GM23338 (cell line): Measurements from ENCODE around the gene UNC80. TPM values are rescaled to one million over a fixed set of nuclear protein-coding genes. Genes with fewer than 3 reads are reported as not detected.

ENCODE experiments used
- ATAC-seq: fragments of 200-7000 bp; cut with Tn5 transposase; 3 replicates; pipeline ENCODE4 v1.9.1; 2020
- DNase-seq: peaks from one replicate; pipeline ENCODE4 v3.0.0-alpha.2; 2015; ENCODE audit warnings: low spot score
- H2AFZ ChIP-seq: fragments of 200-600 bp; sonication (generic); 2 replicates; pipeline ENCODE4 v1.8.0; 2016; ENCODE audit warnings: antibody characterized with exemption, mild to moderate bottlenecking, moderate library complexity
- H3F3A ChIP-seq: fragments of 200-600 bp; sonication (generic); replicated peaks from 2 replicates; pipeline ENCODE4 v1.8.0; 2017; ENCODE audit warnings: antibody characterized with exemption, mixed run types, low read depth
- H3K27ac ChIP-seq: fragments of 200-600 bp; sonication (generic); 2 replicates; pipeline ENCODE4 v1.6.1; 2016; ENCODE audit warnings: low read depth
- H3K27me3 ChIP-seq: fragments of 200-600 bp; sonication (generic); 2 replicates; pipeline ENCODE4 v1.8.0; 2016; ENCODE audit warnings: mild to moderate bottlenecking, mixed run types, moderate library complexity; ENCODE audit not compliant: insufficient read depth
- H3K36me3 ChIP-seq: fragments of 200-600 bp; sonication (generic); 2 replicates; pipeline ENCODE4 v1.8.0; 2016; ENCODE audit warnings: mild to moderate bottlenecking; ENCODE audit not compliant: insufficient read depth
- H3K4me1 ChIP-seq: fragments of 200-600 bp; sonication (generic); 2 replicates; pipeline ENCODE4 v1.8.0; 2016; ENCODE audit warnings: mild to moderate bottlenecking, moderate library complexity; ENCODE audit not compliant: insufficient read depth
- H3K4me2 ChIP-seq: fragments of 200-600 bp; sonication (generic); 2 replicates; pipeline ENCODE4 v1.7.1; 2017; ENCODE audit warnings: mixed run types
- H3K4me3 ChIP-seq: fragments of 200-600 bp; sonication (generic); 2 replicates; pipeline ENCODE4 v1.6.1; 2016; ENCODE audit warnings: mixed run types
- H3K79me2 ChIP-seq: fragments of 200-600 bp; sonication (generic); replicated peaks from 2 replicates; pipeline ENCODE4 v1.8.0; 2017; ENCODE audit warnings: mild to moderate bottlenecking; ENCODE audit not compliant: insufficient read depth
- H3K9me2 ChIP-seq: fragments of 200-600 bp; sonication (generic); 2 replicates; pipeline ENCODE4 v1.8.0; 2017; ENCODE audit not compliant: insufficient read depth
- H4K20me1 ChIP-seq: fragments of 200-600 bp; sonication (generic); replicated peaks from 2 replicates; pipeline ENCODE4 v1.8.0; 2017; ENCODE audit warnings: mild to moderate bottlenecking; ENCODE audit not compliant: insufficient read depth
- H3K27ac Mint-ChIP-seq: 2 replicates; pipeline ENCODE4 v1.8.0; 2020; ENCODE audit warnings: inconsistent platforms, mild to moderate bottlenecking, moderate library complexity, mixed read lengths
- H3K27me3 Mint-ChIP-seq: 3 replicates; pipeline ENCODE4 v1.8.0; 2022; ENCODE audit warnings: low read depth, mild to moderate bottlenecking, moderate library complexity, mixed read lengths, inconsistent platforms; ENCODE audit not compliant: insufficient read depth, poor library complexity
- H3K36me3 Mint-ChIP-seq: 3 replicates; pipeline ENCODE4 v1.8.0; 2021; ENCODE audit warnings: low read depth, mild to moderate bottlenecking, inconsistent platforms, moderate library complexity, mixed read lengths
- H3K4me1 Mint-ChIP-seq: 3 replicates; pipeline ENCODE4 v1.8.0; 2020; ENCODE audit warnings: mild to moderate bottlenecking, inconsistent platforms, mixed read lengths
- H3K4me3 Mint-ChIP-seq: 3 replicates; pipeline ENCODE4 v1.8.0; 2021; ENCODE audit warnings: moderate library complexity, mild to moderate bottlenecking, inconsistent platforms, mixed read lengths
- H3K9me3 Mint-ChIP-seq: 3 replicates; pipeline ENCODE4 v1.8.0; 2020; ENCODE audit warnings: moderate library complexity, mild to moderate bottlenecking, inconsistent platforms, mixed read lengths
- CREB1 ChIP-seq: fragments of 250-450 bp; sonication (Bioruptor Pico); IDR thresholded peaks from 2 replicates; pipeline ENCODE4 v1.5.0; 2020; ENCODE audit warnings: low read depth, mild to moderate bottlenecking, moderate library complexity
- CTCF ChIP-seq, 2 experiments: fragments of 200-600 bp in 1 of 2; sonication (generic) in 1 of 2; conservative IDR thresholded peaks; 2 replicates each; pipeline versions ENCODE4 v1.5.1 to v1.6.1; 2016 to 2017; ENCODE audit warnings: antibody characterized with exemption in 2 of 2, low read depth in 2 of 2, mild to moderate bottlenecking in 2 of 2, moderate library complexity in 1 of 2
- ETS1 ChIP-seq: IDR thresholded peaks from 2 replicates; pipeline ENCODE4 v1.6.1; 2016; ENCODE audit warnings: antibody characterized with exemption
- EZH2 ChIP-seq: fragments of 200-600 bp; sonication (generic); IDR thresholded peaks from one replicate; pipeline ENCODE4 v1.8.0; 2017; ENCODE audit warnings: antibody characterized with exemption, mild to moderate bottlenecking, low read depth; ENCODE audit not compliant: unreplicated experiment
- EZH2phosphoT487 ChIP-seq: fragments of 200-600 bp; sonication (generic); IDR thresholded peaks from one replicate; pipeline ENCODE4 v1.8.1; 2018; ENCODE audit warnings: antibody characterized with exemption; ENCODE audit not compliant: unreplicated experiment
- JUNB ChIP-seq: IDR thresholded peaks from one replicate; pipeline ENCODE4 v1.6.1; 2016; ENCODE audit warnings: antibody characterized with exemption; ENCODE audit not compliant: unreplicated experiment
- NANOG ChIP-seq: IDR thresholded peaks from 2 replicates; pipeline ENCODE4 v1.6.1; 2016; ENCODE audit warnings: antibody characterized with exemption, borderline replicate concordance
- POLR2AphosphoS5 ChIP-seq: IDR thresholded peaks from 2 replicates; pipeline ENCODE4 v1.6.1; 2016; ENCODE audit warnings: antibody characterized with exemption, low read depth
- REST ChIP-seq: IDR thresholded peaks from one replicate; pipeline ENCODE4 v1.6.1; 2018; ENCODE audit warnings: antibody characterized with exemption; ENCODE audit not compliant: unreplicated experiment
- STAT1 ChIP-seq: IDR thresholded peaks from one replicate; pipeline ENCODE4 v1.6.1; 2016; ENCODE audit warnings: antibody characterized with exemption; ENCODE audit not compliant: unreplicated experiment
- ZNF114 ChIP-seq: fragments of 250-450 bp; sonication (Bioruptor Pico); IDR thresholded peaks from 2 replicates; pipeline ENCODE4 v1.5.0; 2020; ENCODE audit warnings: mild to moderate bottlenecking, moderate library complexity
- ZNF331 ChIP-seq: fragments of 250-450 bp; sonication (Bioruptor Pico); IDR thresholded peaks from 2 replicates; pipeline ENCODE4 v1.5.0; 2020; ENCODE audit warnings: low read depth, mild to moderate bottlenecking, moderate library complexity
- ZNF462 ChIP-seq: fragments of 250-450 bp; sonication (Bioruptor Pico); IDR thresholded peaks from 2 replicates; pipeline ENCODE4 v1.5.0; 2020; ENCODE audit warnings: mild to moderate bottlenecking, moderate library complexity
- polyA plus RNA-seq: library from polyadenylated mRNA; unstranded; fragments of >200 nt; fragmentation: Nextera tagmentation; extraction: Ambion mirVana; gene quantifications from 2 replicates; pipeline ENCODE4 v1.2.1, GENCODE V29; 2016
- total RNA-seq: library from RNA; depleted of rRNA; stranded (reverse); fragments of >200 nt; shearing (Covaris generic); gene quantifications from 2 replicates; pipeline ENCODE4 v1.2.3, GENCODE V29; 2014

The UNC80 gene
- total and polyA plus RNA-seq, 2 experiments from 2014 or later: 0.11 to 1.5 TPM

GRCh38 chr2:209998596-209998995, 227.0 kb downstream of the UNC80 start:
- DNase-seq (no peak), ATAC-seq (no peak)
- Mint-ChIP-seq H3K36me3 (no peaks in the 10 kb centered on the region; the same call in 2 of the 3 replicates), H3K4me1 (peaks cover 9% of the 10 kb centered on the region), H3K9me3 (no peaks in the 10 kb centered on the region), H3K27ac (no peak overlapping the region), H3K27me3 (peaks cover 2% of the 10 kb centered on the region), H3K4me3 (no peak overlapping the region)
- Histone ChIP-seq H3K36me3 (no peaks in the 10 kb centered on the region), H3K4me3 (no peak overlapping the region), H4K20me1 (peaks cover 4% of the 10 kb centered on the region; the same call in 1 of the 2 replicates), H3K4me1 (peaks cover 10% of the 10 kb centered on the region), H3K27ac (no peak overlapping the region), H3K79me2 (peaks cover 11% of the 10 kb centered on the region), H2AFZ (no peak overlapping the region), H3K9me2 (peaks cover 7% of the 10 kb centered on the region; the same call in 1 of the 2 replicates), H3K27me3 (no peaks in the 10 kb centered on the region), H3F3A (no peaks in the 10 kb centered on the region), H3K4me2 (no peak overlapping the region)
- TF ChIP-seq REST (no peak), CREB1 (CRISPR knock-in tag) (no peak), ZNF114 (CRISPR knock-in tag) (no peak), EZH2phosphoT487 (no peak), EZH2 (no peak), NANOG (no peak), ZNF462 (CRISPR knock-in tag) (no peak), JUNB (no peak), ETS1 (no peak), POLR2AphosphoS5 (no peak), ZNF331 (no peak), STAT1 (no peak), CTCF (conservative IDR thresholded peaks at IDR 0.05; ENCODE audit: low read depth in 2 of 2) (no peak)
